ENCODE data around the gene TMEM140. TPM values are rescaled to one million over a fixed set of nuclear protein-coding genes. Genes with fewer than 3 reads are reported as not detected.

The TMEM140 gene
- polyA plus RNA-seq, 1 donor (not counting 4 experiments of a cell fraction or from before 2014, with no cell fraction given): 0.17 TPM

DNA sequence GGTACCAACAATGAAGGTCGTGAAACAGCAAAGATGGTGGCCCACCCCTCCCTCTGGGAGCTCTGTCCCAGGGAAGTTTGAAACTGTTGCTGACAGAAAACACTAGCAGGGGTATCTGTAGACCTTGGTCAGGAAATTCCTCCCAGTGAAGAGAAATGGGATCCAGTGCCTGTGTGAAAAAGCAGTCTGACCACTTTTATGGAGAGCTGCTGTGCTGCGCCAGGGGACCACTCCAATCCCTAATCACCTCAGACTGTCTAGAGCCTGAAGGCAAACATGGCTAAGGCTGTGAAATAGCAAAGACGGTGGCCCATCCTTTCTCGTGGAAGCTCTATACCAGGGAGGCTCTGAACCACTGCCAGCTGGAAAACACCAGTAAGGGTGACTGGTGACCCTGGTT is 38.3 kb upstream of the TMEM140 start:
- H3K4me2 ChIP-seq (ENCODE audit: control insufficient read depth, extremely low read depth, insufficient read depth, low read depth, low read length): no peak overlapping the region
- dilution Hi-C loops (cut with MboI; ENCODE audit: extremely low pct_ligation_motif_present, low sequenced_read_pairs): no loop called here

GRCh38 chr7:135109976-135110375 is 37.9 kb upstream of the TMEM140 start:
- Histone ChIP-seq H3K36me3 (ENCODE audit: control insufficient read depth in 2 of 2, extremely low read depth in 1 of 2, insufficient read depth in 2 of 2, low read length in 2 of 2) (no peaks in the 10 kb centered on the region), H4K20me1 (ENCODE audit: control insufficient read depth, extremely low read depth, insufficient read depth, low read length) (no peaks in the 10 kb centered on the region), H3K9me1 (ENCODE audit: control insufficient read depth, extremely low read depth, insufficient read depth, low read length) (no peaks in the 10 kb centered on the region), H3K4me3 (ENCODE audit: control insufficient read depth in 2 of 3, extremely low read depth in 1 of 3, insufficient read depth in 2 of 3, low read depth in 1 of 3, low read length in 3 of 3) (no peak overlapping the region), H3K9me3 (ENCODE audit: control insufficient read depth, low read depth, low read length) (no peaks in the 10 kb centered on the region), H3K79me2 (ENCODE audit: control insufficient read depth, insufficient read depth, low read length) (no peaks in the 10 kb centered on the region), H2AFZ (ENCODE audit: control insufficient read depth, low read length) (no peak overlapping the region), H3K27ac (ENCODE audit: control insufficient read depth, insufficient read depth, low read length) (no peak overlapping the region), H3K4me1 (ENCODE audit: control insufficient read depth, extremely low read depth, insufficient read depth, low read length) (no peaks in the 10 kb centered on the region), H3K9ac (ENCODE audit: control insufficient read depth, extremely low read depth, insufficient read depth, low read length) (no peak overlapping the region), H3K4me2 (ENCODE audit: control insufficient read depth, extremely low read depth, insufficient read depth, low read depth, low read length) (no peak overlapping the region), H3K27me3 (ENCODE audit: control insufficient read depth, extremely low read depth, insufficient read depth, low read length) (no peaks in the 10 kb centered on the region)
- dilution Hi-C loops (cut with MboI; ENCODE audit: extremely low pct_ligation_motif_present, low sequenced_read_pairs): no loop called here
- no peak for FAIRE-seq
- no peak for DNase-seq (ENCODE audit: low read depth, low spot score)
- TF ChIP-seq, protein P1, sequence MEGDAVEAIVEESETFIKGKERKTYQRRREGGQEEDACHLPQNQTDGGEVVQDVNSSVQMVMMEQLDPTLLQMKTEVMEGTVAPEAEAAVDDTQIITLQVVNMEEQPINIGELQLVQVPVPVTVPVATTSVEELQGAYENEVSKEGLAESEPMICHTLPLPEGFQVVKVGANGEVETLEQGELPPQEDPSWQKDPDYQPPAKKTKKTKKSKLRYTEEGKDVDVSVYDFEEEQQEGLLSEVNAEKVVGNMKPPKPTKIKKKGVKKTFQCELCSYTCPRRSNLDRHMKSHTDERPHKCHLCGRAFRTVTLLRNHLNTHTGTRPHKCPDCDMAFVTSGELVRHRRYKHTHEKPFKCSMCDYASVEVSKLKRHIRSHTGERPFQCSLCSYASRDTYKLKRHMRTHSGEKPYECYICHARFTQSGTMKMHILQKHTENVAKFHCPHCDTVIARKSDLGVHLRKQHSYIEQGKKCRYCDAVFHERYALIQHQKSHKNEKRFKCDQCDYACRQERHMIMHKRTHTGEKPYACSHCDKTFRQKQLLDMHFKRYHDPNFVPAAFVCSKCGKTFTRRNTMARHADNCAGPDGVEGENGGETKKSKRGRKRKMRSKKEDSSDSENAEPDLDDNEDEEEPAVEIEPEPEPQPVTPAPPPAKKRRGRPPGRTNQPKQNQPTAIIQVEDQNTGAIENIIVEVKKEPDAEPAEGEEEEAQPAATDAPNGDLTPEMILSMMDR (optimal IDR thresholded peaks at IDR 0.05 in 1 of 3, IDR thresholded peaks at IDR 0.05 in 1 of 3, conservative IDR thresholded peaks at IDR 0.05 in 1 of 3; ENCODE audit: extremely low read depth in 1 of 3, insufficient read depth in 2 of 3, low read length in 3 of 3): no peak
- TF ChIP-seq EZH2 (IDR thresholded peaks at IDR 0.05; ENCODE audit: low read length): no peak

More for the DNA sequence above, 38.3 kb upstream of the TMEM140 start:
- no peaks in the 10 kb centered on the region for H3K27me3 ChIP-seq (ENCODE audit: control insufficient read depth, extremely low read depth, insufficient read depth, low read length)
- H3K27ac ChIP-seq (ENCODE audit: control insufficient read depth, insufficient read depth, low read length): no peak overlapping the region
- no peaks in the 10 kb centered on the region for H3K4me1 ChIP-seq (ENCODE audit: control insufficient read depth, extremely low read depth, insufficient read depth, low read length)
- no peaks in the 10 kb centered on the region for H3K79me2 ChIP-seq (ENCODE audit: control insufficient read depth, insufficient read depth, low read length)
- no peak overlapping the region for H2AFZ ChIP-seq (ENCODE audit: control insufficient read depth, low read length)
- no peaks in the 10 kb centered on the region for H3K9me3 ChIP-seq (ENCODE audit: control insufficient read depth, low read depth, low read length)
- no peaks in the 10 kb centered on the region for H3K9me1 ChIP-seq (ENCODE audit: control insufficient read depth, extremely low read depth, insufficient read depth, low read length)
- no peak overlapping the region for H3K9ac ChIP-seq (ENCODE audit: control insufficient read depth, extremely low read depth, insufficient read depth, low read length)
- H3K4me3 ChIP-seq (ENCODE audit: control insufficient read depth in 2 of 3, extremely low read depth in 1 of 3, insufficient read depth in 2 of 3, low read depth in 1 of 3, low read length in 3 of 3): no peak overlapping the region
- FAIRE-seq: no peak
- no peak for DNase-seq (ENCODE audit: low read depth, low spot score)
- no peaks in the 10 kb centered on the region for H3K36me3 ChIP-seq (ENCODE audit: control insufficient read depth in 2 of 2, extremely low read depth in 1 of 2, insufficient read depth in 2 of 2, low read length in 2 of 2)
- TF ChIP-seq, protein P1 (optimal IDR thresholded peaks at IDR 0.05 in 1 of 3, IDR thresholded peaks at IDR 0.05 in 1 of 3, conservative IDR thresholded peaks at IDR 0.05 in 1 of 3; ENCODE audit: extremely low read depth in 1 of 3, insufficient read depth in 2 of 3, low read length in 3 of 3): no peak
- TF ChIP-seq EZH2 (IDR thresholded peaks at IDR 0.05; ENCODE audit: low read length): no peak
- no peaks in the 10 kb centered on the region for H4K20me1 ChIP-seq (ENCODE audit: control insufficient read depth, extremely low read depth, insufficient read depth, low read length)
